HG03095 (cell line): Measurements from ENCODE around the gene FCSK.
"Not testable (repeated sequence)": the region's sequence is repeated elsewhere in the genome, so short reads cannot be mapped to it uniquely, and the experiment has no call there.

Experiments used
- ATAC-seq: cut with Tn5 transposase; IDR thresholded peaks from one replicate; pipeline ENCODE4 v1.9.1; 2021; ENCODE audit warnings: moderate library complexity; ENCODE audit not compliant: unreplicated experiment

Gene FCSK

GRCh38 chr16:70430667-70431536 is 23.5 kb upstream of the FCSK start:
- ATAC-seq, result peak; percentile 45

- no peak for ATAC-seq
Observed at GRCh38 chr16:70432356-70432722, 22.1 kb upstream of the FCSK start.

- ATAC-seq, result no peak
Observed at GRCh38 chr16:70432723-70433457, 21.5 kb upstream of the FCSK start.

- ATAC-seq, result no peak
Observed at GRCh38 chr16:70433458-70434103, 20.8 kb upstream of the FCSK start.

- ATAC-seq, result no peak
Observed at GRCh38 chr16:70434484-70435260, 19.7 kb upstream of the FCSK start.

- ATAC-seq, result no peak
Observed at GRCh38 chr16:70437017-70437581, 17.3 kb upstream of the FCSK start.

- no peak for ATAC-seq
Observed at GRCh38 chr16:70437582-70438557, 16.5 kb upstream of the FCSK start.

- ATAC-seq, result no peak
Observed at GRCh38 chr16:70438585-70438968, 15.8 kb upstream of the FCSK start.

- peak; percentile 76 for ATAC-seq
Observed at GRCh38 chr16:70438969-70439862, 15.2 kb upstream of the FCSK start, which contains the start of gene ST3GAL2. TSS of gene ST3GAL2 (minus strand) at chr16:70439100. CDS start at chr16:70398530, 40,570 bp downstream.

- ATAC-seq, result no peak
Observed at GRCh38 chr16:70440009-70440692, 14.2 kb upstream of the FCSK start.

GRCh38 chr16:70441406-70441990 is 12.9 kb upstream of the FCSK start:
- ATAC-seq, result no peak

GRCh38 chr16:70442344-70442743 is 12.1 kb upstream of the FCSK start:
- no peak for ATAC-seq

- ATAC-seq, result no peak
Observed at GRCh38 chr16:70444249-70445063, 9.9 kb upstream of the FCSK start.

- ATAC-seq, result no peak
Observed at GRCh38 chr16:70448075-70448474, 6.3 kb upstream of the FCSK start.

GRCh38 chr16:70450142-70451003 is 4.0 kb upstream of the FCSK start:
- not testable (repeated sequence) for ATAC-seq

GRCh38 chr16:70451004-70451340 is 3.4 kb upstream of the FCSK start:
- ATAC-seq, result not testable (repeated sequence)
